HCT116 (cell line): ENCODE results near the gene LYST. TPM values are rescaled to one million over a fixed set of nuclear protein-coding genes. Genes with fewer than 3 reads are reported as not detected.
A peak's percentile ranks its signal among the peaks of the same experiment; 100 is the strongest.

Experiments
- ATAC-seq: fragments of 200-7000 bp; cut with Tn5 transposase; 2 replicates; pipeline ENCODE4 v1.9.1; 2020; ENCODE audit warnings: mild to moderate bottlenecking, moderate library complexity
- BruUV-seq: library from RNA; stranded (reverse); fragments of 400-500 nt; replicated peaks from 2 replicates; lab custom pipeline; 2021; lab: Mats Ljungman, UMichigan
- CTCF ChIA-PET: fragments of 300-600 bp; sonication (Branson Sonifier 250); formaldehyde crosslinking; loops from one replicate; lab custom pipeline; 2021; ENCODE audit warnings: antibody characterized with exemption; lab: Charles Lee
- POLR2A ChIA-PET: fragments of 300-600, 350-600 bp; sonication (Branson Sonifier 250); formaldehyde crosslinking; loops from one replicate; lab custom pipeline; 2021; ENCODE audit warnings: antibody characterized with exemption; lab: Charles Lee
- RAD21 ChIA-PET, 2 experiments: fragments of 300-600 bp; sonication (Branson Sonifier 250); formaldehyde crosslinking; loops; one replicate each; lab custom pipeline; 2023; ENCODE audit warnings: low total read pairs in 2 of 2; ENCODE audit not compliant: uncharacterized antibody in 2 of 2, unreplicated experiment in 2 of 2, low non-redundant PET in 1 of 2; lab: Charles Lee
- DNase-seq: peaks from one replicate; pipeline ENCODE4 v3.0.0-alpha.2; 2010; ENCODE audit warnings: low read depth, low spot score
- H2AFZ ChIP-seq: fragments of 200-600 bp; shearing (Covaris generic), sonication (generic); 2 replicates; pipeline ENCODE4 v1.6.1; 2017; ENCODE audit warnings: low read depth, mixed run types, mixed read lengths, antibody characterized with exemption, low read length; ENCODE audit not compliant: poor library complexity, severe bottlenecking
- H3K27ac ChIP-seq: 2 replicates; pipeline ENCODE4 v1.5.1; 2012; ENCODE audit warnings: low read depth, low read length
- H3K27me3 ChIP-seq: fragments of 200-600 bp; sonication (generic); 2 replicates; pipeline ENCODE4 v1.6.1; 2016; ENCODE audit warnings: mixed run types, low read length, mixed read lengths; ENCODE audit not compliant: insufficient read depth
- H3K36me3 ChIP-seq, 2 experiments: fragments of 200-500 bp in 1 of 2; fragments of 200-600 bp in 1 of 2; sonication (Bioruptor generic) in 1 of 2; sonication (generic) in 1 of 2; 2 replicates each; pipeline versions ENCODE4 v1.5.1 to v1.6.1; 2014 to 2016; ENCODE audit warnings: low read length in 2 of 2, inconsistent platforms in 1 of 2, mixed read lengths in 1 of 2, mixed run types in 1 of 2; ENCODE audit not compliant: insufficient read depth in 2 of 2, control insufficient read depth in 1 of 2
- H3K4me1 ChIP-seq, 2 experiments: fragments of 200-600 bp in 1 of 2; sonication (generic) in 1 of 2; 2 replicates each; pipeline versions ENCODE4 v1.5.1 to v1.6.1; 2012 to 2017; ENCODE audit warnings: low read length in 2 of 2, inconsistent platforms in 1 of 2, mild to moderate bottlenecking in 1 of 2, mixed read lengths in 1 of 2, mixed run types in 1 of 2, moderate library complexity in 1 of 2; ENCODE audit not compliant: insufficient read depth in 2 of 2, control insufficient read depth in 1 of 2
- H3K4me2 ChIP-seq: fragments of 200-600 bp; sonication (generic); 2 replicates; pipeline ENCODE4 v1.6.1; 2017; ENCODE audit warnings: mixed run types, low read length, mixed read lengths
- H3K4me3 ChIP-seq, 2 experiments: fragments of 200-600 bp in 1 of 2; sonication (generic) in 1 of 2; replicated peaks in 1 of 2; 2 replicates each; pipeline ENCODE4 v1.5.1; 2011 to 2016; ENCODE audit warnings: low read length in 2 of 2, control low read depth in 1 of 2, low read depth in 1 of 2, mild to moderate bottlenecking in 1 of 2, mixed read lengths in 1 of 2, mixed run types in 1 of 2
- H3K79me2 ChIP-seq: fragments of 200-600 bp; sonication (generic); 2 replicates; pipeline ENCODE4 v1.6.1; 2017; ENCODE audit warnings: mild to moderate bottlenecking, mixed run types, low read length, moderate library complexity, mixed read lengths; ENCODE audit not compliant: insufficient read depth
- H3K9ac ChIP-seq: fragments of 200-600 bp; sonication (generic); 2 replicates; pipeline ENCODE4 v1.6.1; 2016; ENCODE audit warnings: low read length, mixed read lengths
- H3K9me2 ChIP-seq: fragments of 200-600 bp; sonication (generic), shearing (Covaris generic); 2 replicates; pipeline ENCODE4 v1.6.1; 2017; ENCODE audit warnings: mixed run types, mild to moderate bottlenecking, moderate library complexity; ENCODE audit not compliant: insufficient read depth
- H3K9me3 ChIP-seq, 2 experiments: fragments of 200-500 bp in 1 of 2; fragments of 200-600 bp in 1 of 2; sonication (Bioruptor generic) in 1 of 2; sonication (generic) in 1 of 2; 2 replicates each; pipeline ENCODE4 v1.6.1; 2014 to 2017; ENCODE audit warnings: low read length in 2 of 2, mixed read lengths in 2 of 2, inconsistent platforms in 1 of 2, low read depth in 1 of 2, mild to moderate bottlenecking in 1 of 2, mixed run types in 1 of 2, moderate library complexity in 1 of 2; ENCODE audit not compliant: control insufficient read depth in 1 of 2, insufficient read depth in 1 of 2
- H4K20me1 ChIP-seq: fragments of 200-600 bp; sonication (generic), shearing (Covaris generic); 2 replicates; pipeline ENCODE4 v1.6.1; 2017; ENCODE audit warnings: mixed run types, mild to moderate bottlenecking, moderate library complexity; ENCODE audit not compliant: insufficient read depth
- CEBPB ChIP-seq: IDR thresholded peaks from 2 replicates; pipeline ENCODE4 v1.6.1; 2012; ENCODE audit warnings: low read depth
- CTCF ChIP-seq, 3 experiments: fragments of 200-600 bp in 1 of 3; sonication (generic) in 1 of 3; IDR thresholded peaks in 2 of 3; conservative IDR thresholded peaks in 1 of 3; 2 replicates each; pipeline ENCODE4 v1.5.1; 2012 to 2017; ENCODE audit warnings: low read depth in 2 of 3, low read length in 2 of 3, antibody characterized with exemption in 1 of 3, borderline replicate concordance in 1 of 3, control low read depth in 1 of 3, mild to moderate bottlenecking in 1 of 3, mixed read lengths in 1 of 3, mixed run types in 1 of 3, moderate library complexity in 1 of 3; ENCODE audit not compliant: insufficient read depth in 1 of 3
- EGR1 ChIP-seq: IDR thresholded peaks from 2 replicates; pipeline ENCODE4 v1.6.1; 2012; ENCODE audit warnings: low read depth
- ELF1 ChIP-seq: IDR thresholded peaks from 2 replicates; pipeline ENCODE4 v1.6.1; 2012; ENCODE audit warnings: low read depth, borderline replicate concordance
- EZH2 ChIP-seq: fragments of 200-600 bp; sonication (generic); IDR thresholded peaks from 2 replicates; pipeline ENCODE4 v1.6.1; 2017; ENCODE audit warnings: antibody characterized with exemption, mixed run types
- EZH2phosphoT487 ChIP-seq: fragments of 200-600 bp; IDR thresholded peaks from 2 replicates; pipeline ENCODE4 v1.6.1; 2018; ENCODE audit warnings: antibody characterized with exemption, borderline replicate concordance
- FOSL1 ChIP-seq: IDR thresholded peaks from 2 replicates; pipeline ENCODE4 v1.6.1; 2012; ENCODE audit warnings: low read depth
- JUND ChIP-seq: IDR thresholded peaks from 2 replicates; pipeline ENCODE4 v1.6.1; 2012
- MAX ChIP-seq: IDR thresholded peaks from 2 replicates; pipeline ENCODE4 v1.6.1; 2012
- POLR2A ChIP-seq: IDR thresholded peaks from 2 replicates; pipeline ENCODE4 v1.7.0; 2011; ENCODE audit warnings: borderline replicate concordance; ENCODE audit not compliant: insufficient read depth, insufficient read length; ENCODE audit errors: extremely low read depth
- POLR2AphosphoS5 ChIP-seq: IDR thresholded peaks from 2 replicates; pipeline ENCODE4 v1.6.1; 2011; ENCODE audit warnings: mild to moderate bottlenecking, low read depth, low read length, moderate library complexity
- RAD21 ChIP-seq: IDR thresholded peaks from 2 replicates; pipeline ENCODE4 v1.6.1; 2012; ENCODE audit warnings: low read depth, mild to moderate bottlenecking
- SIN3A ChIP-seq: IDR thresholded peaks from 2 replicates; pipeline ENCODE4 v1.6.1; 2012; ENCODE audit warnings: low read depth
- SP1 ChIP-seq: IDR thresholded peaks from 2 replicates; pipeline ENCODE4 v1.6.1; 2012; ENCODE audit warnings: low read depth
- SRF ChIP-seq: IDR thresholded peaks from 2 replicates; pipeline ENCODE4 v1.6.1; 2012; ENCODE audit warnings: low read depth
- YY1 ChIP-seq: IDR thresholded peaks from 2 replicates; pipeline ENCODE4 v1.6.1; 2011; ENCODE audit warnings: low read length, low read depth, moderate library complexity, mild to moderate bottlenecking; ENCODE audit not compliant: insufficient replicate concordance; ENCODE audit errors: extremely low read depth
- ZBTB33 ChIP-seq: IDR thresholded peaks from 2 replicates; pipeline ENCODE4 v1.6.1; 2011; ENCODE audit warnings: mild to moderate bottlenecking, low read length, moderate library complexity; ENCODE audit not compliant: insufficient replicate concordance; ENCODE audit errors: extremely low read depth
- ZFX ChIP-seq: fragments of 450-650 bp; IDR thresholded peaks from 2 replicates; pipeline ENCODE4 v1.6.1; 2017
- intact Hi-C: fragments of 100-400 bp; cut with micrococcal nuclease; formaldehyde crosslinking; loops from 2 replicates; pipeline ENCODE4 v1.10.0; 2022
- total RNA-seq: library from RNA; stranded (reverse); gene quantifications from one replicate; pipeline ENCODE4 v1.2.1, GENCODE V29; 2021; ENCODE audit not compliant: unreplicated experiment

Gene LYST
- total RNA-seq, 1 experiment from 2014 or later, result 6.6 TPM

GRCh38 chr1:235910357-235911299 lies 43.9 kb upstream of the LYST start (continued):
- TF ChIP-seq CEBPB, result peak; percentile 67
- peak; percentile 88 for TF ChIP-seq SIN3A
- TF ChIP-seq MAX, result peak; percentile 54; the same call in 1 of the 2 replicates
- TF ChIP-seq YY1, result peak; percentile 82

GRCh38 chr1:235908742-235909520 lies 42.2 kb upstream of the LYST start:
- DNase-seq (peak; percentile 51), ATAC-seq (peak; percentile 27)
- Histone ChIP-seq H3K4me1 (peaks cover 28 to 60% of the 10 kb centered on the region in 2 experiments), H3K79me2 (no peaks in the 10 kb centered on the region), H3K27ac (peak overlapping the region; percentile 84), H3K9me2 (no peaks in the 10 kb centered on the region), H3K36me3 (no peaks in the 10 kb centered on the region), H3K9ac (peak overlapping the region; percentile 65), H3K27me3 (no peaks in the 10 kb centered on the region), H2AFZ (peak overlapping the region; percentile 83), H3K4me3 (peak overlapping the region; percentile 14 to 41; a peak in 3 of 4 replicates), H4K20me1 (no peaks in the 10 kb centered on the region), H3K9me3 (no peaks in the 10 kb centered on the region), H3K4me2 (peak overlapping the region; percentile 67)
- ChIA-PET CTCF (interaction anchor here (0.8 kb wide), 1 partner anchor 9 kb away, joined by 3 read pairs; no protein-coding TSS in a partner anchor), POLR2A (interaction anchor here (1.0 to 1.3 kb wide), 2 partner anchors 8 to 404 kb away, joined by 3 to 4 read pairs; partner anchors contain the start of gene B3GALNT2), RAD21 (no interaction called here)
- intact Hi-C loops, result no loop called here
- no TSS peak for BruUV-seq
- TF ChIP-seq MAX (no peak), YY1 (peak; percentile 44), EZH2 (no peak), SRF (no peak), EZH2phosphoT487 (no peak), SIN3A (no peak), SP1 (peak; percentile 61; the same call in 1 of the 2 replicates), POLR2AphosphoS5 (peak; percentile 37; the same call in 1 of the 2 replicates), ZFX (no peak), FOSL1 (peak; percentile 68), POLR2A (no peak), CTCF (IDR thresholded peaks at IDR 0.05 in 2 of 3, conservative IDR thresholded peaks at IDR 0.05 in 1 of 3; ENCODE audit: borderline replicate concordance in 1 of 3, insufficient read depth in 1 of 3, low read depth in 2 of 3, low read length in 2 of 3) (no peak), CEBPB (peak; percentile 37; the same call in 1 of the 2 replicates), RAD21 (no peak), JUND (peak; percentile 65), EGR1 (no peak), ZBTB33 (no peak), ELF1 (no peak)
